Measurements from ENCODE around the gene RCAN1.

GRCh38 chr21:34597406-34597805 is 17.5 kb downstream of the RCAN1 start:
- no peak for TF ChIP-seq CTCF (optimal IDR thresholded peaks at IDR 0.05 in 1 of 3, IDR thresholded peaks at IDR 0.05 in 1 of 3, conservative IDR thresholded peaks at IDR 0.05 in 1 of 3; ENCODE audit: extremely low read depth in 1 of 3, insufficient read depth in 2 of 3, low read length in 3 of 3)
- no peak for TF ChIP-seq EZH2 (IDR thresholded peaks at IDR 0.05; ENCODE audit: low read length)
